Gastrocnemius medialis (tissue), 4 donors: ENCODE data around the gene WDR49.

Source experiments
- POLR2A ChIP-seq, 2 donors: fragments of 450-650 bp; IDR thresholded peaks; one replicate each; pipeline ENCODE4 v1.6.1; 2017; ENCODE audit warnings: antibody characterized with exemption in 2 of 2, mild to moderate bottlenecking in 2 of 2, moderate library complexity in 2 of 2
- TF ChIP-seq, protein P1 (sequence below), 5 experiments: fragments of 450-650 bp in 3 of 5; fragments of 200-600 bp in 2 of 5; sonication (generic) in 2 of 5; IDR thresholded peaks in 4 of 5; conservative IDR thresholded peaks in 1 of 5; 1 replicate in 4 of 5; 2 replicates in 1 of 5; pipeline ENCODE4 v1.5.1; 2016 to 2019; ENCODE audit warnings: antibody characterized with exemption in 5 of 5, mild to moderate bottlenecking in 3 of 5, moderate library complexity in 3 of 5

DNA sequence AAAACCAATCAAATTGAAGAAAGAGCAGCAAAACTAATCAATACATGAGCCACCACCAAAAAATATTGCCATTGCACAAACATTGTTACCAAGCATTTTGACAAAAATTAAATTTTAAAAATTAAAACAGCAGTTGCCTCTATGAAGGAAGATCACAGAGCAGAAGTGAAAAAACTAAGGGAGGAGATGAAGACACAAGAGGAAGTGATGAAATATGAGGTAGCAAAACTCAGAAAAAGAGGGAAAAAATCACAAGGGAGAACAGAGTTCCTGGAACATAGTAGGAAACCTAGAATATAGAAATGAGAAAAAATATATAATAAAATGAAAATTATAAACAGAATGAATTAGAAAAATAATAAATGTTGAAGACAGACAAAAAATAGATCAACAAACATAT is 172.6 kb downstream of the WDR49 start:
- TF ChIP-seq POLR2A (IDR thresholded peaks at IDR 0.05), result no peak
- TF ChIP-seq, protein P1, sequence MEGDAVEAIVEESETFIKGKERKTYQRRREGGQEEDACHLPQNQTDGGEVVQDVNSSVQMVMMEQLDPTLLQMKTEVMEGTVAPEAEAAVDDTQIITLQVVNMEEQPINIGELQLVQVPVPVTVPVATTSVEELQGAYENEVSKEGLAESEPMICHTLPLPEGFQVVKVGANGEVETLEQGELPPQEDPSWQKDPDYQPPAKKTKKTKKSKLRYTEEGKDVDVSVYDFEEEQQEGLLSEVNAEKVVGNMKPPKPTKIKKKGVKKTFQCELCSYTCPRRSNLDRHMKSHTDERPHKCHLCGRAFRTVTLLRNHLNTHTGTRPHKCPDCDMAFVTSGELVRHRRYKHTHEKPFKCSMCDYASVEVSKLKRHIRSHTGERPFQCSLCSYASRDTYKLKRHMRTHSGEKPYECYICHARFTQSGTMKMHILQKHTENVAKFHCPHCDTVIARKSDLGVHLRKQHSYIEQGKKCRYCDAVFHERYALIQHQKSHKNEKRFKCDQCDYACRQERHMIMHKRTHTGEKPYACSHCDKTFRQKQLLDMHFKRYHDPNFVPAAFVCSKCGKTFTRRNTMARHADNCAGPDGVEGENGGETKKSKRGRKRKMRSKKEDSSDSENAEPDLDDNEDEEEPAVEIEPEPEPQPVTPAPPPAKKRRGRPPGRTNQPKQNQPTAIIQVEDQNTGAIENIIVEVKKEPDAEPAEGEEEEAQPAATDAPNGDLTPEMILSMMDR (IDR thresholded peaks at IDR 0.05 in 4 of 5, conservative IDR thresholded peaks at IDR 0.05 in 1 of 5), result no peak
